Hepatocyte (in vitro differentiated cells): ENCODE measurements around the gene SIK3.

Experiments
- EZH2 ChIP-seq: fragments of 200-600 bp; sonication (generic); IDR thresholded peaks from 2 replicates; pipeline ENCODE4 v1.6.1; 2016; ENCODE audit warnings: antibody characterized with exemption, mild to moderate bottlenecking, borderline replicate concordance
- EZH2phosphoT487 ChIP-seq: fragments of 200-600 bp; sonication (generic); IDR thresholded peaks from one replicate; pipeline ENCODE4 v1.6.1; 2018; ENCODE audit warnings: antibody characterized with exemption, mild to moderate bottlenecking, low read depth, moderate library complexity; ENCODE audit not compliant: unreplicated experiment, severe bottlenecking
- TF ChIP-seq, protein P1 (sequence below): fragments of 200-600 bp; sonication (generic); IDR thresholded peaks from 2 replicates; pipeline ENCODE4 v1.5.1; 2016; ENCODE audit warnings: antibody characterized with exemption, mild to moderate bottlenecking; ENCODE audit not compliant: poor library complexity

GRCh38 chr11:116990811-116991210, 107.4 kb downstream of the SIK3 start:
- TF ChIP-seq, protein P1, sequence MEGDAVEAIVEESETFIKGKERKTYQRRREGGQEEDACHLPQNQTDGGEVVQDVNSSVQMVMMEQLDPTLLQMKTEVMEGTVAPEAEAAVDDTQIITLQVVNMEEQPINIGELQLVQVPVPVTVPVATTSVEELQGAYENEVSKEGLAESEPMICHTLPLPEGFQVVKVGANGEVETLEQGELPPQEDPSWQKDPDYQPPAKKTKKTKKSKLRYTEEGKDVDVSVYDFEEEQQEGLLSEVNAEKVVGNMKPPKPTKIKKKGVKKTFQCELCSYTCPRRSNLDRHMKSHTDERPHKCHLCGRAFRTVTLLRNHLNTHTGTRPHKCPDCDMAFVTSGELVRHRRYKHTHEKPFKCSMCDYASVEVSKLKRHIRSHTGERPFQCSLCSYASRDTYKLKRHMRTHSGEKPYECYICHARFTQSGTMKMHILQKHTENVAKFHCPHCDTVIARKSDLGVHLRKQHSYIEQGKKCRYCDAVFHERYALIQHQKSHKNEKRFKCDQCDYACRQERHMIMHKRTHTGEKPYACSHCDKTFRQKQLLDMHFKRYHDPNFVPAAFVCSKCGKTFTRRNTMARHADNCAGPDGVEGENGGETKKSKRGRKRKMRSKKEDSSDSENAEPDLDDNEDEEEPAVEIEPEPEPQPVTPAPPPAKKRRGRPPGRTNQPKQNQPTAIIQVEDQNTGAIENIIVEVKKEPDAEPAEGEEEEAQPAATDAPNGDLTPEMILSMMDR = no peak
- TF ChIP-seq EZH2 (no peak), EZH2phosphoT487 (no peak)
